A673 (cell line): ENCODE measurements around the gene EPAS1.

ENCODE experiments used
- EZH2 ChIP-seq: fragments of 200-600 bp; sonication (generic); IDR thresholded peaks from 2 replicates; pipeline ENCODE4 v1.6.1; 2017; ENCODE audit warnings: borderline replicate concordance, low read depth, mild to moderate bottlenecking, mixed read lengths, antibody characterized with exemption, low read length; ENCODE audit not compliant: poor library complexity, severe bottlenecking
- TF ChIP-seq, protein P1 (sequence below): fragments of 300-800, 200-600 bp; sonication (generic); conservative IDR thresholded peaks from 2 replicates; pipeline ENCODE4 v1.5.1; 2017; ENCODE audit warnings: low read depth, mild to moderate bottlenecking, antibody characterized with exemption, low read length, moderate library complexity, mixed read lengths

- TF ChIP-seq EZH2: no peak
- TF ChIP-seq, protein P1, sequence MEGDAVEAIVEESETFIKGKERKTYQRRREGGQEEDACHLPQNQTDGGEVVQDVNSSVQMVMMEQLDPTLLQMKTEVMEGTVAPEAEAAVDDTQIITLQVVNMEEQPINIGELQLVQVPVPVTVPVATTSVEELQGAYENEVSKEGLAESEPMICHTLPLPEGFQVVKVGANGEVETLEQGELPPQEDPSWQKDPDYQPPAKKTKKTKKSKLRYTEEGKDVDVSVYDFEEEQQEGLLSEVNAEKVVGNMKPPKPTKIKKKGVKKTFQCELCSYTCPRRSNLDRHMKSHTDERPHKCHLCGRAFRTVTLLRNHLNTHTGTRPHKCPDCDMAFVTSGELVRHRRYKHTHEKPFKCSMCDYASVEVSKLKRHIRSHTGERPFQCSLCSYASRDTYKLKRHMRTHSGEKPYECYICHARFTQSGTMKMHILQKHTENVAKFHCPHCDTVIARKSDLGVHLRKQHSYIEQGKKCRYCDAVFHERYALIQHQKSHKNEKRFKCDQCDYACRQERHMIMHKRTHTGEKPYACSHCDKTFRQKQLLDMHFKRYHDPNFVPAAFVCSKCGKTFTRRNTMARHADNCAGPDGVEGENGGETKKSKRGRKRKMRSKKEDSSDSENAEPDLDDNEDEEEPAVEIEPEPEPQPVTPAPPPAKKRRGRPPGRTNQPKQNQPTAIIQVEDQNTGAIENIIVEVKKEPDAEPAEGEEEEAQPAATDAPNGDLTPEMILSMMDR: no peak
These were observed 53.0 kb downstream of the EPAS1 start for GRCh38 chr2:46350029-46350689.
